A172 (cell line): ENCODE data around the gene ARHGAP23. TPM values are rescaled to one million over a fixed set of nuclear protein-coding genes. Genes with fewer than 3 reads are reported as not detected.

ENCODE experiments used
- DNase-seq: peaks from one replicate; pipeline ENCODE4 v3.0.0-alpha.2; 2015; ENCODE audit warnings: low spot score
- total RNA-seq: library from RNA; depleted of rRNA; stranded (reverse); fragments of >200 nt; shearing (Covaris generic); gene quantifications from 2 replicates; pipeline ENCODE4 v1.2.3, GENCODE V29; 2014; rRNA removed

Gene ARHGAP23
- total RNA-seq: 48.9 and 68.6 TPM in 2 replicates

GRCh38 chr17:38428112-38428642, at the start of gene ARHGAP23:
TSS of gene ARHGAP23 (plus strand) at chr17:38428464. CDS start at chr17:38428486, 22 bp downstream.
- peak; percentile 69 for DNase-seq

- no peak for DNase-seq
Measured at GRCh38 chr17:38379448-38379847, 48.8 kb upstream of the ARHGAP23 start.

GRCh38 chr17:38395090-38395489, 33.2 kb upstream of the ARHGAP23 start:
- no peak for DNase-seq

GRCh38 chr17:38397227-38397626, 31.0 kb upstream of the ARHGAP23 start:
- no peak for DNase-seq

GRCh38 chr17:38400286-38400685, 28.0 kb upstream of the ARHGAP23 start:
- DNase-seq: no peak

GRCh38 chr17:38401459-38401858, 26.8 kb upstream of the ARHGAP23 start:
- DNase-seq: no peak

- no peak for DNase-seq
Measured at GRCh38 chr17:38402897-38403296, 25.4 kb upstream of the ARHGAP23 start.

GRCh38 chr17:38403491-38403890, 24.8 kb upstream of the ARHGAP23 start:
- peak; percentile 59 for DNase-seq

- no peak for DNase-seq
Measured at GRCh38 chr17:38404174-38404943, 23.9 kb upstream of the ARHGAP23 start.

- no peak for DNase-seq
Measured at GRCh38 chr17:38405654-38406053, 22.6 kb upstream of the ARHGAP23 start.

GRCh38 chr17:38410201-38410600, 18.1 kb upstream of the ARHGAP23 start:
- DNase-seq: no peak

- peak; percentile 59 for DNase-seq
Measured at GRCh38 chr17:38415250-38416194, 12.7 kb upstream of the ARHGAP23 start.

GRCh38 chr17:38416840-38417209, 11.4 kb upstream of the ARHGAP23 start:
- no peak for DNase-seq

GRCh38 chr17:38417210-38417951, 10.9 kb upstream of the ARHGAP23 start:
- no peak for DNase-seq

GRCh38 chr17:38418062-38418692, 10.1 kb upstream of the ARHGAP23 start:
- DNase-seq: no peak

GRCh38 chr17:38418693-38419507, 9.4 kb upstream of the ARHGAP23 start:
- DNase-seq: no peak

GRCh38 chr17:38419508-38419981, 8.7 kb upstream of the ARHGAP23 start:
- DNase-seq: no peak

GRCh38 chr17:38420518-38420917, 7.7 kb upstream of the ARHGAP23 start:
- no peak for DNase-seq

- DNase-seq: no peak
Measured at GRCh38 chr17:38421171-38421841, 7.0 kb upstream of the ARHGAP23 start.
